Hepatocyte (in vitro differentiated cells): ENCODE results near the gene ADD2. TPM values are rescaled to one million over a fixed set of nuclear protein-coding genes. Genes with fewer than 3 reads are reported as not detected.

Source experiments
- DNase-seq: peaks from one replicate; pipeline ENCODE4 v3.0.0-alpha.2; 2016; ENCODE audit warnings: low spot score
- H2AFZ ChIP-seq: fragments of 200-600 bp; sonication (generic); 2 replicates; pipeline ENCODE4 v1.6.0; 2016; ENCODE audit warnings: antibody characterized with exemption, mild to moderate bottlenecking
- H3K27ac ChIP-seq: fragments of 200-600 bp; sonication (generic); 2 replicates; pipeline ENCODE4 v1.5.1; 2016; ENCODE audit warnings: mild to moderate bottlenecking
- H3K27me3 ChIP-seq: fragments of 200-600 bp; sonication (generic); 2 replicates; pipeline ENCODE4 v1.6.1; 2016
- H3K36me3 ChIP-seq: fragments of 200-600 bp; sonication (generic); replicated peaks from 2 replicates; pipeline ENCODE4 v1.5.1; 2016; ENCODE audit warnings: low read depth; ENCODE audit not compliant: insufficient read depth
- H3K4me1 ChIP-seq: fragments of 200-600 bp; sonication (generic); 2 replicates; pipeline ENCODE4 v1.5.1; 2016; ENCODE audit warnings: mild to moderate bottlenecking, moderate library complexity; ENCODE audit not compliant: insufficient read depth
- H3K4me2 ChIP-seq: fragments of 200-600 bp; sonication (generic); 2 replicates; pipeline ENCODE4 v1.6.0; 2016
- H3K4me3 ChIP-seq: fragments of 200-600 bp; sonication (generic); 2 replicates; pipeline ENCODE4 v1.5.1; 2016; ENCODE audit warnings: mild to moderate bottlenecking
- H3K79me2 ChIP-seq: fragments of 200-600 bp; sonication (generic); 2 replicates; pipeline ENCODE4 v1.6.0; 2017; ENCODE audit warnings: mild to moderate bottlenecking
- H3K9me2 ChIP-seq: fragments of 200-600 bp; sonication (generic); replicated peaks from 2 replicates; pipeline ENCODE4 v1.6.0; 2017; ENCODE audit warnings: mild to moderate bottlenecking; ENCODE audit not compliant: insufficient read depth
- H3K9me3 ChIP-seq: fragments of 200-600 bp; sonication (generic); 2 replicates; pipeline ENCODE4 v1.5.1; 2016; ENCODE audit warnings: low read depth, mild to moderate bottlenecking
- H4K20me1 ChIP-seq: fragments of 200-600 bp; sonication (generic); 2 replicates; pipeline ENCODE4 v1.6.0; 2016; ENCODE audit warnings: mild to moderate bottlenecking; ENCODE audit not compliant: insufficient read depth, poor library complexity, severe bottlenecking
- CTCF ChIP-seq: fragments of 200-600 bp; sonication (generic); IDR thresholded peaks from 2 replicates; pipeline ENCODE4 v1.5.1; 2016; ENCODE audit warnings: antibody characterized with exemption, mild to moderate bottlenecking; ENCODE audit not compliant: poor library complexity
- EZH2 ChIP-seq: fragments of 200-600 bp; sonication (generic); IDR thresholded peaks from 2 replicates; pipeline ENCODE4 v1.6.1; 2016; ENCODE audit warnings: antibody characterized with exemption, mild to moderate bottlenecking, borderline replicate concordance
- EZH2phosphoT487 ChIP-seq: fragments of 200-600 bp; sonication (generic); IDR thresholded peaks from one replicate; pipeline ENCODE4 v1.6.1; 2018; ENCODE audit warnings: antibody characterized with exemption, mild to moderate bottlenecking, low read depth, moderate library complexity; ENCODE audit not compliant: unreplicated experiment, severe bottlenecking
- WGBS: methylation state at CpG from one replicate; pipeline ENCODE4 v1.1.6; 2016; ENCODE audit warnings: low lambda C conversion rate; ENCODE audit errors: missing lambda C conversion rate; 5-methylcytosine and 5-hydroxymethylcytosine counted together
- polyA plus RNA-seq: library from polyadenylated mRNA; unstranded; fragments of >200 nt; fragmentation: Nextera tagmentation; extraction: Ambion mirVana; gene quantifications from 2 replicates; pipeline ENCODE4 v1.2.1, GENCODE V29; 2016
- total RNA-seq: library from RNA; depleted of rRNA; stranded (reverse); fragments of >200 nt; gene quantifications from 2 replicates; pipeline ENCODE4 v1.2.3, GENCODE V29; 2014

Gene ADD2
- total and polyA plus RNA-seq, 2 experiments from 2014 or later = 0.74 to 2.4 TPM

GRCh38 chr2:70675862-70676261 is 92.1 kb downstream of the ADD2 start:
- Histone ChIP-seq H3K9me2 (no peaks in the 10 kb centered on the region), H3K9me3 (no peaks in the 10 kb centered on the region), H3K36me3 (no peaks in the 10 kb centered on the region), H3K27me3 (no peaks in the 10 kb centered on the region), H3K4me3 (no peak overlapping the region), H4K20me1 (no peaks in the 10 kb centered on the region), H3K4me2 (no peak overlapping the region), H3K79me2 (no peaks in the 10 kb centered on the region), H3K4me1 (no peaks in the 10 kb centered on the region), H2AFZ (no peak overlapping the region), H3K27ac (no peak overlapping the region)
- DNase-seq = no peak
- 100% methylated on average over 2 of the region's 2 CpGs for WGBS
- TF ChIP-seq EZH2phosphoT487 (no peak), CTCF (no peak), EZH2 (no peak)

- Histone ChIP-seq H3K9me3 (no peaks in the 10 kb centered on the region), H3K4me1 (no peaks in the 10 kb centered on the region), H3K36me3 (no peaks in the 10 kb centered on the region), H3K9me2 (no peaks in the 10 kb centered on the region), H3K4me2 (no peak overlapping the region), H4K20me1 (no peaks in the 10 kb centered on the region), H3K4me3 (no peak overlapping the region), H2AFZ (no peak overlapping the region), H3K27ac (no peak overlapping the region), H3K79me2 (no peaks in the 10 kb centered on the region), H3K27me3 (no peaks in the 10 kb centered on the region)
- whole genome bisulfite sequencing = 91% methylated on average over 11 of the region's 11 CpGs
- TF ChIP-seq EZH2 (no peak), CTCF (no peak), EZH2phosphoT487 (no peak)
- DNase-seq = no peak
These were observed 93.2 kb downstream of the ADD2 start for GRCh38 chr2:70674636-70675430.

GRCh38 chr2:70673041-70673647 is 94.9 kb downstream of the ADD2 start:
- Histone ChIP-seq H2AFZ (no peak overlapping the region), H3K27ac (no peak overlapping the region), H3K27me3 (no peaks in the 10 kb centered on the region), H3K36me3 (no peaks in the 10 kb centered on the region), H3K4me2 (no peak overlapping the region), H3K9me2 (no peaks in the 10 kb centered on the region), H3K4me3 (no peak overlapping the region), H4K20me1 (no peaks in the 10 kb centered on the region), H3K79me2 (no peaks in the 10 kb centered on the region), H3K4me1 (no peaks in the 10 kb centered on the region), H3K9me3 (no peaks in the 10 kb centered on the region)
- no peak for DNase-seq
- no peak for TF ChIP-seq EZH2phosphoT487
- no peak for TF ChIP-seq EZH2
- no peak for TF ChIP-seq CTCF
- 46% methylated on average over 7 of the region's 7 CpGs for WGBS
